ENCODE measurements around the gene BRI3BP.
"Not testable (repeated sequence)": the region's sequence is repeated elsewhere in the genome, so short reads cannot be mapped to it uniquely, and the experiment has no call there.

DNA sequence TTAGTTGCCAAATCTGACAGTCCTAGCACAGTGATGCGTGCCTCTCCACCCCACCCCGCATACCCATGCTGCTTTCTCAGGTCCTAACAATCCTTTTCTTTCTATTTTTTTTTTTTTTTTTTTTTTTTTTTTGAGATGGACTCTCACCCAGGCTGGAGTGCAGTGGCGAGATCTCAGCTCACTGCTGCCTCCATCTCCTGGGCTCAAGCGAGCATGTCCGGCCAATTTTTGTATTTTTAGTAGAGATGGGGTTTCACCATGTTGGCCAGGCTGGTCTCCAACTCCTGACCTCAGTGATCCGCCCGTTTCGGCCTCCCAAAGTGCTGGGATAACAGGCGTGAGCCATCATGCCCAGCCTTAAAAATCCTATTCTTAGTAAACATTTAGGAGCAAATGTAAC, 38.0 kb downstream of the BRI3BP start:
- TF ChIP-seq, protein P1, sequence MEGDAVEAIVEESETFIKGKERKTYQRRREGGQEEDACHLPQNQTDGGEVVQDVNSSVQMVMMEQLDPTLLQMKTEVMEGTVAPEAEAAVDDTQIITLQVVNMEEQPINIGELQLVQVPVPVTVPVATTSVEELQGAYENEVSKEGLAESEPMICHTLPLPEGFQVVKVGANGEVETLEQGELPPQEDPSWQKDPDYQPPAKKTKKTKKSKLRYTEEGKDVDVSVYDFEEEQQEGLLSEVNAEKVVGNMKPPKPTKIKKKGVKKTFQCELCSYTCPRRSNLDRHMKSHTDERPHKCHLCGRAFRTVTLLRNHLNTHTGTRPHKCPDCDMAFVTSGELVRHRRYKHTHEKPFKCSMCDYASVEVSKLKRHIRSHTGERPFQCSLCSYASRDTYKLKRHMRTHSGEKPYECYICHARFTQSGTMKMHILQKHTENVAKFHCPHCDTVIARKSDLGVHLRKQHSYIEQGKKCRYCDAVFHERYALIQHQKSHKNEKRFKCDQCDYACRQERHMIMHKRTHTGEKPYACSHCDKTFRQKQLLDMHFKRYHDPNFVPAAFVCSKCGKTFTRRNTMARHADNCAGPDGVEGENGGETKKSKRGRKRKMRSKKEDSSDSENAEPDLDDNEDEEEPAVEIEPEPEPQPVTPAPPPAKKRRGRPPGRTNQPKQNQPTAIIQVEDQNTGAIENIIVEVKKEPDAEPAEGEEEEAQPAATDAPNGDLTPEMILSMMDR (IDR thresholded peaks at IDR 0.05): not testable (repeated sequence)
- not testable (repeated sequence) for TF ChIP-seq POLR2A (IDR thresholded peaks at IDR 0.05)
